GM11168 (cell line): ENCODE data around the gene DENND5A.
"Not testable (repeated sequence)": the region's sequence is repeated elsewhere in the genome, so short reads cannot be mapped to it uniquely, and the experiment has no call there.

Experiments
- in situ Hi-C: fragments of 300-500 bp; cut with MboI; formaldehyde crosslinking; loops from one replicate; pipeline ENCODE4 v1.12.0; 2022; ENCODE audit warnings: low sequenced_read_pairs; ENCODE audit not compliant: unreplicated experiment

DENND5A gene

GRCh38 chr11:9219115-9219514, 46.0 kb downstream of the DENND5A start:
- in situ Hi-C loops, result no loop called here

GRCh38 chr11:9214765-9215164, 50.4 kb downstream of the DENND5A start:
- in situ Hi-C loops, result no loop called here

GRCh38 chr11:9211322-9211721, 53.8 kb downstream of the DENND5A start:
- in situ Hi-C loops, result no loop called here

- in situ Hi-C loops, result no loop called here
Observed at GRCh38 chr11:9210922-9211320, 54.2 kb downstream of the DENND5A start.

GRCh38 chr11:9210224-9210921, 54.8 kb downstream of the DENND5A start:
- in situ Hi-C loops, result no loop called here

- in situ Hi-C loops, result not testable (repeated sequence)
Observed at GRCh38 chr11:9209604-9210003, 55.5 kb downstream of the DENND5A start.

GRCh38 chr11:9208726-9209501, 56.2 kb downstream of the DENND5A start:
- in situ Hi-C loops, result no loop called here

- in situ Hi-C loops, result no loop called here
Observed at GRCh38 chr11:9207229-9207628, 57.9 kb downstream of the DENND5A start.

GRCh38 chr11:9206496-9206895, 58.7 kb downstream of the DENND5A start:
- in situ Hi-C loops, result no loop called here

GRCh38 chr11:9203691-9204311, 61.3 kb downstream of the DENND5A start:
- in situ Hi-C loops, result no loop called here

- in situ Hi-C loops, result no loop called here
Observed at GRCh38 chr11:9201372-9202162, 63.6 kb downstream of the DENND5A start.

GRCh38 chr11:9200471-9200870, 64.7 kb downstream of the DENND5A start:
- in situ Hi-C loops, result no loop called here

- in situ Hi-C loops, result no loop called here
Observed at GRCh38 chr11:9193316-9193715, 71.8 kb downstream of the DENND5A start.

GRCh38 chr11:9192561-9192960, 72.6 kb downstream of the DENND5A start:
- in situ Hi-C loops, result no loop called here

- in situ Hi-C loops, result not testable (repeated sequence)
Observed at GRCh38 chr11:9190326-9191016, 74.7 kb downstream of the DENND5A start.

- in situ Hi-C loops, result not testable (repeated sequence)
Observed at GRCh38 chr11:9188860-9189259, 76.3 kb downstream of the DENND5A start.

GRCh38 chr11:9187616-9188015, 77.5 kb downstream of the DENND5A start:
- in situ Hi-C loops, result no loop called here

- in situ Hi-C loops, result no loop called here
Observed at GRCh38 chr11:9184516-9184915, 80.6 kb downstream of the DENND5A start.

GRCh38 chr11:9182180-9182871, 82.8 kb downstream of the DENND5A start:
- in situ Hi-C loops, result no loop called here
